ENCODE data around the gene OVOL2.

GRCh38 chr20:18007534-18008292 lies 50.0 kb downstream of the OVOL2 start:
- TF ChIP-seq MXI1 (conservative IDR thresholded peaks at IDR 0.05; ENCODE audit: poor library complexity, severe bottlenecking) = no peak
- TF ChIP-seq CTCF (IDR thresholded peaks at IDR 0.05; ENCODE audit: poor library complexity, severe bottlenecking) = no peak
